ENCODE data around the gene EXOC1.

The EXOC1 gene

GRCh38 chr4:55851885-55852284, 1.6 kb upstream of the EXOC1 start:
- DNase-seq (ENCODE audit: low read depth) = no peak

GRCh38 chr4:55854129-55854528, 681 bp downstream of the EXOC1 start:
- no peak for DNase-seq (ENCODE audit: low read depth)

- DNase-seq (ENCODE audit: low read depth) = no peak
Measured at GRCh38 chr4:55857586-55857985, 4.1 kb downstream of the EXOC1 start.

- no peak for DNase-seq (ENCODE audit: low read depth)
Measured at GRCh38 chr4:55859711-55860110, 6.3 kb downstream of the EXOC1 start.

- no peak for DNase-seq (ENCODE audit: low read depth)
Measured at GRCh38 chr4:55864577-55865223, 11.3 kb downstream of the EXOC1 start.

GRCh38 chr4:55865228-55865806, 11.9 kb downstream of the EXOC1 start:
- peak; percentile 65 for DNase-seq (ENCODE audit: low read depth)

GRCh38 chr4:55866290-55866907, 13.0 kb downstream of the EXOC1 start:
- DNase-seq (ENCODE audit: low read depth) = peak; percentile 84

GRCh38 chr4:55866973-55867574, 13.6 kb downstream of the EXOC1 start:
- peak; percentile 37 for DNase-seq (ENCODE audit: low read depth)

GRCh38 chr4:55868581-55869090, 15.2 kb downstream of the EXOC1 start:
- no peak for DNase-seq (ENCODE audit: low read depth)

GRCh38 chr4:55871299-55871800, 17.9 kb downstream of the EXOC1 start:
- DNase-seq (ENCODE audit: low read depth) = no peak

- no peak for DNase-seq (ENCODE audit: low read depth)
Measured at GRCh38 chr4:55874831-55875230, 21.4 kb downstream of the EXOC1 start.

- no peak for DNase-seq (ENCODE audit: low read depth)
Measured at GRCh38 chr4:55876387-55876786, 22.9 kb downstream of the EXOC1 start.

- DNase-seq (ENCODE audit: low read depth) = no peak
Measured at GRCh38 chr4:55879224-55879623, 25.8 kb downstream of the EXOC1 start.

GRCh38 chr4:55880652-55881280, 27.3 kb downstream of the EXOC1 start:
- DNase-seq (ENCODE audit: low read depth) = no peak

- DNase-seq (ENCODE audit: low read depth) = no peak
Measured at GRCh38 chr4:55884093-55884850, 30.8 kb downstream of the EXOC1 start.

- DNase-seq (ENCODE audit: low read depth) = no peak
Measured at GRCh38 chr4:55884851-55885219, 31.4 kb downstream of the EXOC1 start.

GRCh38 chr4:55887594-55887993, 34.1 kb downstream of the EXOC1 start:
- DNase-seq (ENCODE audit: low read depth) = no peak

GRCh38 chr4:55892156-55892555, 38.7 kb downstream of the EXOC1 start:
- DNase-seq (ENCODE audit: low read depth) = no peak

- DNase-seq (ENCODE audit: low read depth) = no peak
Measured at GRCh38 chr4:55896622-55897021, 43.2 kb downstream of the EXOC1 start.

GRCh38 chr4:55902677-55903076, 49.2 kb downstream of the EXOC1 start:
- DNase-seq (ENCODE audit: low read depth) = no peak

GRCh38 chr4:55903577-55903976, 50.1 kb downstream of the EXOC1 start:
- no peak for DNase-seq (ENCODE audit: low read depth)

GRCh38 chr4:55904576-55904975, 51.1 kb downstream of the EXOC1 start:
- DNase-seq (ENCODE audit: low read depth) = no peak
